K562 (cell line): ENCODE results near the gene BBS1. TPM values are rescaled to one million over a fixed set of nuclear protein-coding genes. Genes with fewer than 3 reads are reported as not detected.
A peak's percentile ranks its signal among the peaks of the same experiment; 100 is the strongest.

Experiments
- ATAC-seq: fragments of 200-7000 bp; cut with Tn5 transposase; 3 replicates; pipeline ENCODE4 v1.9.1; 2020; ENCODE audit warnings: moderate library complexity
- BruUV-seq: library from RNA; stranded (reverse); fragments of 400-500 nt; replicated peaks from 2 replicates; lab custom pipeline; 2021; lab: Mats Ljungman, UMichigan
- CTCF ChIA-PET: fragments of 300-600 bp; formaldehyde crosslinking; extraction: SDS; loops from one replicate; lab custom pipeline; 2021; ENCODE audit warnings: low intra/inter-chr PET ratio; lab: Yijun Ruan, JAX
- POLR2A ChIA-PET: fragments of 300-600, 350-650 bp; sonication (Branson Sonifier 250); formaldehyde crosslinking; extraction: SDS; loops from one replicate; lab custom pipeline; 2021; ENCODE audit warnings: antibody characterized with exemption, inconsistent platforms; lab: Yijun Ruan, JAX
- DNase-seq, 4 experiments: peaks; one replicate each; pipeline versions ENCODE4 v3.0.0 to v3.0.0-alpha.2; 2011 to 2018; ENCODE audit warnings: low spot score in 3 of 4, mixed read lengths in 3 of 4; ENCODE audit errors: extremely low read depth in 1 of 4
- FAIRE-seq: peaks from 2 replicates; lab custom pipeline; 2011; peaks lifted over from hg19 to GRCh38; lab: Jason Lieb, UNC
- H2AFZ ChIP-seq: 2 replicates; pipeline ENCODE4 v1.6.0; 2011; ENCODE audit warnings: low read depth, low read length, control low read depth, inconsistent platforms
- H3K27ac ChIP-seq: fragments of 200-600 bp; 3 replicates; pipeline ENCODE4 v1.8.0; 2011; ENCODE audit warnings: low read depth, mild to moderate bottlenecking, control low read depth, inconsistent platforms, low read length, moderate library complexity, mixed read lengths; ENCODE audit errors: extremely low read depth
- H3K27me3 ChIP-seq, 2 experiments: fragments of 300-600 bp in 1 of 2; 2 replicates in 1 of 2; 3 replicates in 1 of 2; pipeline versions ENCODE4 v1.6.0 to v1.8.0; 2011; ENCODE audit warnings: inconsistent platforms in 2 of 2, low read length in 2 of 2, mild to moderate bottlenecking in 1 of 2, mixed read lengths in 1 of 2, moderate library complexity in 1 of 2; ENCODE audit not compliant: control insufficient read depth in 2 of 2, insufficient read depth in 2 of 2
- H3K36me3 ChIP-seq: fragments of 300-600 bp; 3 replicates; pipeline ENCODE4 v1.8.0; 2011; ENCODE audit warnings: mild to moderate bottlenecking, low read length, inconsistent platforms; ENCODE audit not compliant: control insufficient read depth, insufficient read depth
- H3K4me1 ChIP-seq, 2 experiments: fragments of 200-600 bp in 1 of 2; replicated peaks in 1 of 2; 2 replicates in 1 of 2; 3 replicates in 1 of 2; pipeline versions ENCODE4 v1.5.1 to v1.8.0; 2011; ENCODE audit warnings: inconsistent platforms in 2 of 2, low read length in 2 of 2, mild to moderate bottlenecking in 1 of 2, mixed read lengths in 1 of 2, moderate library complexity in 1 of 2; ENCODE audit not compliant: control insufficient read depth in 2 of 2, insufficient read depth in 2 of 2
- H3K4me2 ChIP-seq: 2 replicates; pipeline ENCODE4 v1.6.1; 2011; ENCODE audit warnings: low read length, control low read depth, inconsistent platforms, mixed read lengths; ENCODE audit not compliant: insufficient read depth
- H3K4me3 ChIP-seq: fragments of 200-600 bp; sonication (generic), shearing (Covaris generic); 2 replicates; pipeline ENCODE4 v1.5.1; 2016; ENCODE audit warnings: control low read depth, inconsistent platforms
- H3K79me2 ChIP-seq: fragments of 200-600 bp; 3 replicates; pipeline ENCODE4 v1.8.0; 2011; ENCODE audit warnings: low read length, inconsistent platforms; ENCODE audit not compliant: control insufficient read depth, insufficient read depth
- H3K9ac ChIP-seq, 2 experiments: 2 replicates each; pipeline versions ENCODE4 v1.6.0 to v1.6.1; 2011; ENCODE audit warnings: low read depth in 2 of 2, low read length in 2 of 2, control low read depth in 1 of 2, inconsistent platforms in 1 of 2, mild to moderate bottlenecking in 1 of 2, mixed read lengths in 1 of 2; ENCODE audit not compliant: insufficient read depth in 1 of 2
- H3K9me1 ChIP-seq: one replicate; pipeline ENCODE4 v1.6.0; 2011; ENCODE audit warnings: inconsistent platforms, mild to moderate bottlenecking, low read length, moderate library complexity; ENCODE audit not compliant: control insufficient read depth, insufficient read depth
- H3K9me3 ChIP-seq: replicated peaks from 2 replicates; pipeline ENCODE4 v1.5.1; 2011; ENCODE audit warnings: low read depth, low read length, inconsistent platforms; ENCODE audit not compliant: control insufficient read depth, insufficient read depth
- H4K20me1 ChIP-seq: replicated peaks from 2 replicates; pipeline ENCODE4 v1.6.1; 2011; ENCODE audit warnings: low read length, inconsistent platforms, mixed read lengths; ENCODE audit not compliant: control insufficient read depth, insufficient read depth
- SAFB ChIP-seq: fragments of 200-400 bp; formaldehyde crosslinking; IDR thresholded peaks from 2 replicates; pipeline ENCODE4 v1.6.1; 2017; ENCODE audit warnings: low read depth, low read length, borderline replicate concordance
- WGBS: fragments of 100-300 bp; shearing (Covaris generic); methylation state at CpG from one replicate; pipeline ENCODE4 v1.1.6; 2016; ENCODE audit warnings: low coverage, mixed read lengths; ENCODE audit not compliant: insufficient coverage; ENCODE audit errors: missing lambda C conversion rate; 5-methylcytosine and 5-hydroxymethylcytosine counted together
- in situ Hi-C: fragments of 300-500 bp; cut with MboI; formaldehyde crosslinking; loops from 4 replicates; pipeline ENCODE4 v1.15.0; 2018; ENCODE audit warnings: inconsistent platforms, mixed read lengths
- intact Hi-C: fragments of 100-400 bp; cut with micrococcal nuclease; formaldehyde crosslinking; loops from 2 replicates; pipeline ENCODE4 v1.14.2; 2022
- polyA plus RNA-seq, 8 experiments: library from polyadenylated mRNA; depleted of rRNA in 4 of 8; stranded (reverse) in 5 of 8; unstranded in 3 of 8; fragments of >200 nt; fragmentation: Nextera tagmentation in 2 of 8; fragmentation: Illumina TruSeq in 1 of 8; extraction: Ambion mirVana in 2 of 8; extraction: Trizol in 1 of 8; gene quantifications; 2 replicates each; pipeline versions ENCODE4 v1.2.1 to v1.2.3, GENCODE V29; 2011 to 2014; ENCODE audit warnings: inconsistent platforms in 1 of 8, missing spikeins in 1 of 8
- total RNA-seq, 7 experiments: library from RNA; depleted of rRNA in 6 of 7; stranded (reverse); fragments of >200 nt in 6 of 7; fragmentation: Illumina TruSeq in 2 of 7; extraction: Trizol in 2 of 7; gene quantifications; 2 replicates each; pipeline versions ENCODE4 v1.2.1 to v1.2.3, GENCODE V29; 2011 to 2021; ENCODE audit warnings: low replicate concordance in 1 of 7
- TF ChIP-seq, protein P1 (sequence below): IDR thresholded peaks from 2 replicates; pipeline ENCODE4 v1.6.1; 2011; ENCODE audit warnings: borderline replicate concordance, low read depth, mild to moderate bottlenecking, moderate library complexity, low read length; ENCODE audit not compliant: insufficient read depth, poor library complexity, severe bottlenecking
- TF ChIP-seq, protein P2 (sequence below): fragments of 450-650 bp; formaldehyde crosslinking; conservative IDR thresholded peaks from 2 replicates; pipeline ENCODE4 v1.4.0; 2022; ENCODE audit warnings: mild to moderate bottlenecking, missing genetic modification characterization
- TF ChIP-seq, protein P3 (sequence below), 3 experiments: IDR thresholded peaks in 2 of 3; conservative IDR thresholded peaks in 1 of 3; 2 replicates each; pipeline ENCODE4 v1.5.1; 2011 to 2012; ENCODE audit warnings: low read length in 3 of 3, mild to moderate bottlenecking in 3 of 3, control low read depth in 2 of 3, improper control_type of control experiment in 1 of 3, inconsistent platforms in 1 of 3, low read depth in 1 of 3, mixed read lengths in 1 of 3, moderate library complexity in 1 of 3; ENCODE audit not compliant: insufficient read depth in 2 of 3

The BBS1 gene
- total and polyA plus RNA-seq, 9 of the 15 experiments (the other 6 are each of a cell fraction or from before 2014, with no cell fraction given): 9.0 to 19.8 (median 12.1) TPM

DNA sequence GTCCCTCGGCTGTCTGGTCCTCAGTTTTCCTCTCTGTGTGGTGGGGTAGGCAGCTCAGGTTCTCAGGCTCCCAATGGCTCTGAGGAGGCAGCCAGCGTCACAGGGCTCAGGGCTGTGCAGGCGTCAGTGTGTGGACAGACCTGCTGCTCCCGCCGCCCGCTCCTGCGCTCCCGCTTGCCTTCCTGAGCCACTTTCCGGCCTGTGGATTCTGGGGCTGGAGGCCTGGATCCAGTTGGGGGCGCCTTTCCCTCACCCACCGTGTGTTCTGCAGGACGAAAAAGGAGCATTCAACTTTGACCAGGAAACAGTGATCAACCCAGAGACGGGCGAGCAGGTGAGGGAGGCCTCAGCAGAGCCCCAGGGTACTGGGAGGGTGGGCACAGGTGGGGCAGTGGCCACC, 15.5 kb upstream of the BBS1 start (continued):
- TF ChIP-seq SAFB: no peak

DNA sequence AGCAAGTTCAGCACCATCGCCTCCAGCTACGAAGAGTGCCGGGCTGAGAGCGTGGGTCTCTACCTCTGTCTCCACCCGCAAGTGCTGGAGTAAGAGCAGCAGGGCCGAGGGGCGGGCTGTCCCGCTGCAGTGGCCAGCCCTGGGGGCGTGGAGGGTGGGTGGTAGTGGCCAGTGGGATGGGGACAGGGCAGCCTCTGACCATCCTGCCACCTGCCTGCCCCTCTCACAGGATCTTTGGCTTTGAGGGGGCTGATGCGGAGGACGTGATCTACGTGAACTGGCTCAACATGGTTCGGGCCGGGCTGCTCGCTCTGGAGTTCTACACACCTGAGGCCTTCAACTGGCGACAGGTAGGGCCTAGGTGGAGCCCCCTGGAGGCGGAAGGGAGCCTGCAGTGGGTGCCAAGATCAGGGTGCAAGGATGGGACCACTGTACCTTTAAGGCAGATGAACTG, 15.0 kb upstream of the BBS1 start:
- Histone ChIP-seq H4K20me1 (0 out of 2 replicates have a peak, but pooled peaks cover 2% of the 10 kb centered on the region), H3K27me3 (no peaks in the 10 kb centered on the region), H3K36me3 (peaks cover 48% of the 10 kb centered on the region; the same call in 2 of the 3 replicates), H3K9me1 (no peaks in the 10 kb centered on the region), H3K27ac (no peak overlapping the region), H3K4me1 (peaks cover 0 to 30% of the 10 kb centered on the region in 2 experiments; a peak in 3 of 5 replicates), H2AFZ (no peak overlapping the region), H3K4me3 (no peak overlapping the region), H3K79me2 (no peaks in the 10 kb centered on the region), H3K9ac (0 out of 4 replicates have a peak overlapping the region, but pooled peaks of 1 of the 2 experiments have one; percentile 20), H3K4me2 (no peak overlapping the region), H3K9me3 (no peaks in the 10 kb centered on the region)
- TF ChIP-seq, protein P1, sequence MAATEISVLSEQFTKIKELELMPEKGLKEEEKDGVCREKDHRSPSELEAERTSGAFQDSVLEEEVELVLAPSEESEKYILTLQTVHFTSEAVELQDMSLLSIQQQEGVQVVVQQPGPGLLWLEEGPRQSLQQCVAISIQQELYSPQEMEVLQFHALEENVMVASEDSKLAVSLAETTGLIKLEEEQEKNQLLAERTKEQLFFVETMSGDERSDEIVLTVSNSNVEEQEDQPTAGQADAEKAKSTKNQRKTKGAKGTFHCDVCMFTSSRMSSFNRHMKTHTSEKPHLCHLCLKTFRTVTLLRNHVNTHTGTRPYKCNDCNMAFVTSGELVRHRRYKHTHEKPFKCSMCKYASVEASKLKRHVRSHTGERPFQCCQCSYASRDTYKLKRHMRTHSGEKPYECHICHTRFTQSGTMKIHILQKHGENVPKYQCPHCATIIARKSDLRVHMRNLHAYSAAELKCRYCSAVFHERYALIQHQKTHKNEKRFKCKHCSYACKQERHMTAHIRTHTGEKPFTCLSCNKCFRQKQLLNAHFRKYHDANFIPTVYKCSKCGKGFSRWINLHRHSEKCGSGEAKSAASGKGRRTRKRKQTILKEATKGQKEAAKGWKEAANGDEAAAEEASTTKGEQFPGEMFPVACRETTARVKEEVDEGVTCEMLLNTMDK: peak; percentile 60
- TF ChIP-seq, protein P2, sequence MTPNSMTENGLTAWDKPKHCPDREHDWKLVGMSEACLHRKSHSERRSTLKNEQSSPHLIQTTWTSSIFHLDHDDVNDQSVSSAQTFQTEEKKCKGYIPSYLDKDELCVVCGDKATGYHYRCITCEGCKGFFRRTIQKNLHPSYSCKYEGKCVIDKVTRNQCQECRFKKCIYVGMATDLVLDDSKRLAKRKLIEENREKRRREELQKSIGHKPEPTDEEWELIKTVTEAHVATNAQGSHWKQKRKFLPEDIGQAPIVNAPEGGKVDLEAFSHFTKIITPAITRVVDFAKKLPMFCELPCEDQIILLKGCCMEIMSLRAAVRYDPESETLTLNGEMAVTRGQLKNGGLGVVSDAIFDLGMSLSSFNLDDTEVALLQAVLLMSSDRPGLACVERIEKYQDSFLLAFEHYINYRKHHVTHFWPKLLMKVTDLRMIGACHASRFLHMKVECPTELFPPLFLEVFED: no peak
- TF ChIP-seq, protein P3, sequence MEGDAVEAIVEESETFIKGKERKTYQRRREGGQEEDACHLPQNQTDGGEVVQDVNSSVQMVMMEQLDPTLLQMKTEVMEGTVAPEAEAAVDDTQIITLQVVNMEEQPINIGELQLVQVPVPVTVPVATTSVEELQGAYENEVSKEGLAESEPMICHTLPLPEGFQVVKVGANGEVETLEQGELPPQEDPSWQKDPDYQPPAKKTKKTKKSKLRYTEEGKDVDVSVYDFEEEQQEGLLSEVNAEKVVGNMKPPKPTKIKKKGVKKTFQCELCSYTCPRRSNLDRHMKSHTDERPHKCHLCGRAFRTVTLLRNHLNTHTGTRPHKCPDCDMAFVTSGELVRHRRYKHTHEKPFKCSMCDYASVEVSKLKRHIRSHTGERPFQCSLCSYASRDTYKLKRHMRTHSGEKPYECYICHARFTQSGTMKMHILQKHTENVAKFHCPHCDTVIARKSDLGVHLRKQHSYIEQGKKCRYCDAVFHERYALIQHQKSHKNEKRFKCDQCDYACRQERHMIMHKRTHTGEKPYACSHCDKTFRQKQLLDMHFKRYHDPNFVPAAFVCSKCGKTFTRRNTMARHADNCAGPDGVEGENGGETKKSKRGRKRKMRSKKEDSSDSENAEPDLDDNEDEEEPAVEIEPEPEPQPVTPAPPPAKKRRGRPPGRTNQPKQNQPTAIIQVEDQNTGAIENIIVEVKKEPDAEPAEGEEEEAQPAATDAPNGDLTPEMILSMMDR (IDR thresholded peaks at IDR 0.05 in 2 of 3, conservative IDR thresholded peaks at IDR 0.05 in 1 of 3; ENCODE audit: insufficient read depth in 2 of 3, low read depth in 1 of 3, low read length in 3 of 3): peak; percentile 47 to 59 (median 47); a peak in 5 of 6 replicates
- WGBS: 92% methylated on average over 15 of the region's 17 CpGs
- DNase-seq (no peak), FAIRE-seq (no peak), ATAC-seq (peak; percentile 76)
- ChIA-PET CTCF (no interaction called here), POLR2A (interaction anchor here (0.7 kb wide), 1 partner anchor 106 kb away, joined by 3 read pairs; no protein-coding TSS in a partner anchor)
- intact Hi-C loops: no loop called here
- no TSS peak for BruUV-seq
- in situ Hi-C loops: no loop called here
